H1 (cell line): ENCODE data around the gene CEP85L. TPM values are rescaled to one million over a fixed set of nuclear protein-coding genes. Genes with fewer than 3 reads are reported as not detected.

Experiments used
- CTCF ChIA-PET: fragments of 300-600 bp; sonication (Branson Sonifier 250); formaldehyde crosslinking; loops from one replicate; lab custom pipeline; 2021; ENCODE audit not compliant: partially characterized antibody; lab: Charles Lee
- POLR2A ChIA-PET: fragments of 300-600 bp; sonication (Branson Sonifier 250); formaldehyde crosslinking; loops from one replicate; lab custom pipeline; 2021; ENCODE audit warnings: inconsistent platforms; ENCODE audit not compliant: partially characterized antibody; lab: Charles Lee
- DNase-seq, 2 experiments: peaks; one replicate each; pipeline versions ENCODE4 v3.0.0 to v3.0.0-alpha.2; 2010 to 2022; ENCODE audit warnings: low spot score in 2 of 2, low read depth in 1 of 2, mixed read lengths in 1 of 2
- FAIRE-seq: peaks from 2 replicates; lab custom pipeline; 2011; peaks lifted over from hg19 to GRCh38; lab: Jason Lieb, UNC
- H2AFZ ChIP-seq: 2 replicates; pipeline ENCODE4 v1.8.1; 2012; ENCODE audit warnings: low read length, inconsistent platforms
- H2AK5ac ChIP-seq: 2 replicates; pipeline ENCODE4 v1.6.1; 2013; ENCODE audit warnings: low read depth, low read length
- H2BK120ac ChIP-seq: replicated peaks from 2 replicates; pipeline ENCODE3; 2013; ENCODE audit warnings: low read depth, low read length, inconsistent platforms
- H2BK12ac ChIP-seq: 2 replicates; pipeline ENCODE4 v1.6.1; 2013; ENCODE audit warnings: low read depth, low read length
- H2BK15ac ChIP-seq: 2 replicates; pipeline ENCODE4 v1.6.1; 2013; ENCODE audit warnings: low read length
- H2BK20ac ChIP-seq: 2 replicates; pipeline ENCODE4 v1.6.1; 2013; ENCODE audit warnings: low read length
- H2BK5ac ChIP-seq: 2 replicates; pipeline ENCODE4 v1.6.1; 2013; ENCODE audit warnings: low read depth, low read length
- H3K14ac ChIP-seq: 2 replicates; pipeline ENCODE4 v1.6.1; 2013; ENCODE audit warnings: inconsistent platforms; ENCODE audit not compliant: insufficient read length
- H3K18ac ChIP-seq: 2 replicates; pipeline ENCODE4 v1.6.1; 2013; ENCODE audit warnings: low read length; ENCODE audit errors: extremely low read depth
- H3K23ac ChIP-seq: 2 replicates; pipeline ENCODE4 v1.6.1; 2013; ENCODE audit warnings: inconsistent platforms; ENCODE audit not compliant: insufficient read length
- H3K23me2 ChIP-seq: 2 replicates; pipeline ENCODE4 v1.6.1; 2013; ENCODE audit warnings: low read depth, low read length
- H3K27ac ChIP-seq: 2 replicates; pipeline ENCODE4 v1.6.1; 2011; ENCODE audit warnings: low read depth, low read length, inconsistent platforms
- H3K27me3 ChIP-seq, 4 experiments: replicated peaks in 1 of 4; 1 replicate in 1 of 4; 2 replicates in 3 of 4; pipeline versions ENCODE4 v1.6.1 to v1.8.1; 2011 to 2013; ENCODE audit warnings: low read length in 3 of 4, mild to moderate bottlenecking in 3 of 4, inconsistent platforms in 2 of 4, mixed read lengths in 2 of 4, moderate library complexity in 1 of 4; ENCODE audit not compliant: control insufficient read depth in 3 of 4, insufficient read depth in 3 of 4; ENCODE audit errors: extremely low read depth in 1 of 4
- H3K36me3 ChIP-seq, 4 experiments: 2 replicates each; pipeline versions ENCODE4 v1.6.1 to v1.8.1; 2011 to 2013; ENCODE audit warnings: mild to moderate bottlenecking in 4 of 4, low read length in 3 of 4, moderate library complexity in 2 of 4, control low read depth in 1 of 4, inconsistent platforms in 1 of 4; ENCODE audit not compliant: insufficient read depth in 4 of 4, control insufficient read depth in 2 of 4
- H3K4ac ChIP-seq: replicated peaks from 2 replicates; pipeline ENCODE3; 2013; ENCODE audit warnings: low read length, low read depth, mixed read lengths, inconsistent platforms; ENCODE audit not compliant: insufficient read length
- H3K4me1 ChIP-seq, 4 experiments: replicated peaks in 1 of 4; 1 replicate in 1 of 4; 2 replicates in 3 of 4; pipeline versions ENCODE4 v1.6.1 to v1.8.1; 2011 to 2013; ENCODE audit warnings: low read length in 3 of 4, inconsistent platforms in 2 of 4, mixed read lengths in 1 of 4; ENCODE audit not compliant: insufficient read depth in 4 of 4, control insufficient read depth in 3 of 4
- H3K4me2 ChIP-seq, 2 experiments: 2 replicates each; pipeline versions ENCODE4 v1.6.1 to v1.8.1; 2011 to 2013; ENCODE audit warnings: low read depth in 2 of 2, low read length in 2 of 2, control low read depth in 1 of 2, inconsistent platforms in 1 of 2, mild to moderate bottlenecking in 1 of 2; ENCODE audit not compliant: insufficient read depth in 1 of 2
- H3K4me3 ChIP-seq, 4 experiments: fragments of 200-600, 300-600 bp in 1 of 4; sonication (generic), shearing (Covaris generic), sonication (Bioruptor Twin) in 1 of 4; 2 replicates each; pipeline versions ENCODE4 v1.5.1 to v1.8.1; 2011 to 2016; ENCODE audit warnings: low read length in 4 of 4, low read depth in 3 of 4, control low read depth in 2 of 4, inconsistent platforms in 2 of 4, mild to moderate bottlenecking in 2 of 4, mixed read lengths in 1 of 4, moderate library complexity in 1 of 4; ENCODE audit not compliant: insufficient read depth in 2 of 4; ENCODE audit errors: extremely low read depth in 1 of 4
- H3K56ac ChIP-seq: replicated peaks from 2 replicates; pipeline ENCODE3; 2013; ENCODE audit warnings: low read depth, mild to moderate bottlenecking, mixed read lengths, low read length, inconsistent platforms; ENCODE audit not compliant: insufficient read length
- H3K79me1 ChIP-seq: 2 replicates; pipeline ENCODE4 v1.6.1; 2013; ENCODE audit warnings: low read depth, low read length, control low read depth
- H3K79me2 ChIP-seq, 2 experiments: 2 replicates each; pipeline versions ENCODE4 v1.6.1 to v1.8.1; 2012 to 2013; ENCODE audit warnings: low read length in 2 of 2, mild to moderate bottlenecking in 2 of 2, inconsistent platforms in 1 of 2; ENCODE audit not compliant: insufficient read depth in 2 of 2, control insufficient read depth in 1 of 2
- H3K9ac ChIP-seq, 4 experiments: replicated peaks in 1 of 4; 1 replicate in 1 of 4; 2 replicates in 3 of 4; pipeline versions ENCODE4 v1.6.1 to v1.8.1; 2011 to 2013; ENCODE audit warnings: low read depth in 3 of 4, low read length in 3 of 4, control low read depth in 2 of 4, mild to moderate bottlenecking in 2 of 4, moderate library complexity in 2 of 4, inconsistent platforms in 1 of 4; ENCODE audit errors: extremely low read depth in 1 of 4
- H3K9me3 ChIP-seq, 2 experiments: 2 replicates each; pipeline versions ENCODE4 v1.6.1 to v1.8.1; 2012 to 2013; ENCODE audit warnings: mild to moderate bottlenecking in 2 of 2, moderate library complexity in 2 of 2, control low read depth in 1 of 2, inconsistent platforms in 1 of 2, low read depth in 1 of 2, low read length in 1 of 2, mixed read lengths in 1 of 2; ENCODE audit not compliant: insufficient read depth in 2 of 2
- H4K20me1 ChIP-seq, 2 experiments: replicated peaks in 1 of 2; 2 replicates each; pipeline versions ENCODE3 to v1.8.1; 2011 to 2013; ENCODE audit warnings: inconsistent platforms in 2 of 2, low read length in 2 of 2, mild to moderate bottlenecking in 1 of 2; ENCODE audit not compliant: insufficient read depth in 2 of 2, control insufficient read depth in 1 of 2
- H4K5ac ChIP-seq: 2 replicates; pipeline ENCODE4 v1.6.1; 2013; ENCODE audit warnings: low read length, low read depth, mixed read lengths, inconsistent platforms; ENCODE audit not compliant: insufficient read length
- H4K8ac ChIP-seq: 2 replicates; pipeline ENCODE4 v1.8.0; 2013; ENCODE audit warnings: mild to moderate bottlenecking, moderate library complexity, low read length, inconsistent platforms; ENCODE audit not compliant: insufficient read depth; ENCODE audit errors: extremely low read depth
- H4K91ac ChIP-seq: replicated peaks from 2 replicates; pipeline ENCODE3; 2013; ENCODE audit warnings: low read length, mixed read lengths, inconsistent platforms; ENCODE audit not compliant: insufficient read length
- ASH2L ChIP-seq: fragments of 200-600, 300-600 bp; sonication (generic); IDR thresholded peaks from one replicate; pipeline ENCODE4 v1.7.1; 2017; ENCODE audit warnings: low read length
- CTBP2 ChIP-seq: IDR thresholded peaks from 2 replicates; pipeline ENCODE4 v1.7.0; 2011; ENCODE audit warnings: borderline replicate concordance, mild to moderate bottlenecking, moderate library complexity, mixed read lengths, low read length; ENCODE audit not compliant: insufficient read depth, insufficient read length
- FOSL1 ChIP-seq: IDR thresholded peaks from 2 replicates; pipeline ENCODE4 v1.6.1; 2011; ENCODE audit warnings: mild to moderate bottlenecking, low read depth, low read length, moderate library complexity; ENCODE audit not compliant: insufficient read depth
- GTF2F1 ChIP-seq: IDR thresholded peaks from 2 replicates; pipeline ENCODE4 v1.6.1; 2012; ENCODE audit warnings: low read depth, low read length, improper control_type of control experiment, borderline replicate concordance
- KDM1A ChIP-seq: fragments of 200-600, 300-600 bp; sonication (generic); IDR thresholded peaks from 2 replicates; pipeline ENCODE4 v1.7.1; 2016; ENCODE audit warnings: mild to moderate bottlenecking, low read length, borderline replicate concordance
- NANOG ChIP-seq: IDR thresholded peaks from 2 replicates; pipeline ENCODE4 v1.6.1; 2011; ENCODE audit warnings: low read length, low read depth, mild to moderate bottlenecking, inconsistent platforms; ENCODE audit not compliant: insufficient read depth, poor library complexity, severe bottlenecking
- RNF2 ChIP-seq: fragments of 200-900, 300-1000 bp; sonication (generic); IDR thresholded peaks from 2 replicates; pipeline ENCODE4 v1.7.1; 2016; ENCODE audit warnings: borderline replicate concordance, low read depth, mild to moderate bottlenecking, antibody characterized with exemption, low read length; ENCODE audit not compliant: poor library complexity, severe bottlenecking; ENCODE audit errors: missing control alignments
- RXRA ChIP-seq: IDR thresholded peaks from 2 replicates; pipeline ENCODE4 v1.6.1; 2011; ENCODE audit warnings: low read depth, mild to moderate bottlenecking, low read length, moderate library complexity; ENCODE audit not compliant: insufficient read depth
- SIN3A ChIP-seq, 2 experiments: IDR thresholded peaks in 1 of 2; conservative IDR thresholded peaks in 1 of 2; 2 replicates each; pipeline ENCODE4 v1.6.1; 2011 to 2012; ENCODE audit warnings: low read length in 2 of 2, improper control_type of control experiment in 1 of 2, low read depth in 1 of 2, mild to moderate bottlenecking in 1 of 2
- SIX5 ChIP-seq: IDR thresholded peaks from 2 replicates; pipeline ENCODE4 v1.6.1; 2011; ENCODE audit warnings: mild to moderate bottlenecking, low read depth, low read length
- SP2 ChIP-seq: IDR thresholded peaks from 2 replicates; pipeline ENCODE4 v1.6.1; 2012; ENCODE audit warnings: mild to moderate bottlenecking, low read length, inconsistent platforms
- SP4 ChIP-seq: IDR thresholded peaks from 2 replicates; pipeline ENCODE4 v1.6.1; 2012; ENCODE audit warnings: low read length, inconsistent platforms
- SRF ChIP-seq: IDR thresholded peaks from 2 replicates; pipeline ENCODE4 v1.6.1; 2011; ENCODE audit warnings: mild to moderate bottlenecking, low read depth, low read length, moderate library complexity
- SUZ12 ChIP-seq: fragments of 200-600 bp; sonication (generic); IDR thresholded peaks from 2 replicates; pipeline ENCODE4 v1.6.1; 2012; ENCODE audit warnings: mild to moderate bottlenecking, inconsistent platforms, low read length, moderate library complexity, mixed read lengths
- WGBS, 2 experiments: shearing (Covaris generic) in 1 of 2; methylation state at CpG; one replicate each; pipeline versions ENCODE4 v1.1.6 to v1.1.7; 2013 to 2015; ENCODE audit warnings: low lambda C conversion rate in 2 of 2, mixed read lengths in 2 of 2, inconsistent platforms in 1 of 2, low coverage in 1 of 2, missing lambda C conversion rate in 1 of 2; ENCODE audit not compliant: insufficient replicate concordance in 2 of 2, insufficient coverage in 1 of 2, insufficient read length in 1 of 2; ENCODE audit errors: extremely low coverage in 1 of 2, missing lambda C conversion rate in 1 of 2; 5-methylcytosine and 5-hydroxymethylcytosine counted together
- polyA plus RNA-seq, 7 experiments: library from polyadenylated mRNA; depleted of rRNA in 3 of 7; stranded (reverse) in 5 of 7; unstranded in 2 of 7; fragments of >200 nt in 5 of 7; fragments of 200-250 nt in 2 of 7; gene quantifications; 1 replicate in 5 of 7; 2 replicates in 1 of 7; 4 replicates in 1 of 7; pipeline versions ENCODE4 v1.2.1 to v1.2.3, GENCODE V29; 2011 to 2013; ENCODE audit warnings: missing spikeins in 2 of 7, mixed read lengths in 2 of 7
- total RNA-seq: library from RNA; stranded (reverse); fragmentation: NEBNext Ultra II Directional; extraction: Animal tissue kit (Norgen Biotek cat#: 25700); gene quantifications from 2 replicates; pipeline ENCODE4 v1.2.1, GENCODE V29; 2021

CEP85L gene
- total and polyA plus RNA-seq, 2 of the 8 experiments (the other 6 are each of a cell fraction or from before 2014, with no cell fraction given) = 3.2 to 27.6 TPM

DNA sequence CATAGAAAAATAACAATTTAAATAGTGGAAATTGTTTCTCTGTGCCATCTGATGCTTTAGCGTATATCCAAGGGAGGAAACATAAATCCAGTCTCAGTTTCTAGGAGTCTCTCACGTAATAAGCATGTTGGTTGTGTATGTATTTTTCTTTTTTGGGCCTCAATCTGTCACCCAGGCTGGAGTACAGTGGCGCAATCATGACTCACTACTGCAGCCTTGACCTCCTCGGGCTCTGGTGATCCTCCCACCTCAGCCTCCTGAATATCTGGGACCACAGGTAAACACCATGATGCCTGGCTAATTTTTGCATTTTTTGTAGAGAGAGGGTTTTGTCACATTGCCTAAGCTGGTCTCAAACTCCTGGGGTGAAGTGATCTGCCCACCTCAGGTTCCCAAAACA lies 181.9 kb downstream of the CEP85L start:
- Histone ChIP-seq H3K23ac (no peak overlapping the region), H3K56ac (no peak overlapping the region), H2BK5ac (no peak overlapping the region), H2BK12ac (no peak overlapping the region), H3K36me3 (no peaks in the 10 kb centered on the region; a peak in 1 of 8 replicates), H2BK120ac (no peak overlapping the region), H3K9ac (no peak overlapping the region), H3K18ac (no peak overlapping the region), H3K14ac (no peak overlapping the region), H2BK20ac (no peak overlapping the region), H2BK15ac (no peak overlapping the region), H3K4me2 (no peak overlapping the region), H4K8ac (no peak overlapping the region), H3K9me3 (no peaks in the 10 kb centered on the region), H3K27me3 (no peaks in the 10 kb centered on the region), H4K5ac (no peak overlapping the region), H3K4me1 (no peaks in the 10 kb centered on the region), H3K4me3 (no peak overlapping the region), H3K79me1 (no peaks in the 10 kb centered on the region), H2AFZ (no peak overlapping the region), H3K27ac (no peak overlapping the region), H3K79me2 (no peaks in the 10 kb centered on the region), H3K23me2 (no peaks in the 10 kb centered on the region), H4K91ac (no peak overlapping the region), H2AK5ac (no peak overlapping the region), H4K20me1 (no peaks in the 10 kb centered on the region), H3K4ac (no peak overlapping the region)
- FAIRE-seq = no peak
- CTCF ChIA-PET = interaction anchor here (1.9 kb wide), 1 partner anchor 186 kb away, joined by 5 read pairs; no protein-coding TSS in a partner anchor
- DNase-seq = no peak
- 91% methylated on average over 4 of the region's 4 CpGs; no CpG with 5 or more reads in 1 of the 2 experiments for WGBS, 2 experiments
- POLR2A ChIA-PET = no interaction called here
- TF ChIP-seq SIN3A (conservative IDR thresholded peaks at IDR 0.05 in 1 of 2, IDR thresholded peaks at IDR 0.05 in 1 of 2; ENCODE audit: low read depth in 1 of 2, low read length in 2 of 2) = no peak
- no peak for TF ChIP-seq SIX5
- no peak for TF ChIP-seq RNF2
- no peak for TF ChIP-seq SRF
- no peak for TF ChIP-seq FOSL1
- TF ChIP-seq GTF2F1 = no peak
- TF ChIP-seq NANOG = no peak
- TF ChIP-seq ASH2L = no peak
- no peak for TF ChIP-seq SP4
- TF ChIP-seq SUZ12 = no peak
- no peak for TF ChIP-seq CTBP2
- no peak for TF ChIP-seq RXRA
- no peak for TF ChIP-seq KDM1A
- no peak for TF ChIP-seq SP2
